NCI-H446 (cell line): ENCODE data around the gene NOTCH4.
A peak's percentile ranks its signal among the peaks of the same experiment; 100 is the strongest.

Source experiments
- DNase-seq, 2 experiments: peaks; one replicate each; lab custom pipeline; 2025; lab: John Stamatoyannopoulos, UW

NOTCH4 gene

GRCh38 chr6:32163559-32164258, 60.2 kb downstream of the NOTCH4 start:
- no peak for DNase-seq

DNA sequence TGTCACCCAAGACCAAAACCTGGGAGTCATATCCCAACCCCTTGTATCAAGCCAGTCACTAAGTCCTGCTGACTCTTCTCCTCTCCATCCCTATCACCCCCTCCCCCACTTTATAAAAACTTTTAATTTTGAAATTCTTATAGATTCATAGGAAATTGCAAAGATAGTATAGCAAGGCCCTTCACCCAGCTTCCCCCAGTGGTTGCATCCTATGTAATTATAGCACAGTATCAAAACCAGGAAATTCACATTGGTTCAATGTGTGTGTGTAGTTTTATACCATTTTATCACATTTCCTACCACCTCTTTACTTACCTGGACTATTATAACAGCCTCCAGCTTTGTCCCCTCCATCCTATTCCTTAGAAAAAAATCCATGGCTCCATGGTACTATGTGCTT, 65.8 kb downstream of the NOTCH4 start:
- DNase-seq: no peak

DNA sequence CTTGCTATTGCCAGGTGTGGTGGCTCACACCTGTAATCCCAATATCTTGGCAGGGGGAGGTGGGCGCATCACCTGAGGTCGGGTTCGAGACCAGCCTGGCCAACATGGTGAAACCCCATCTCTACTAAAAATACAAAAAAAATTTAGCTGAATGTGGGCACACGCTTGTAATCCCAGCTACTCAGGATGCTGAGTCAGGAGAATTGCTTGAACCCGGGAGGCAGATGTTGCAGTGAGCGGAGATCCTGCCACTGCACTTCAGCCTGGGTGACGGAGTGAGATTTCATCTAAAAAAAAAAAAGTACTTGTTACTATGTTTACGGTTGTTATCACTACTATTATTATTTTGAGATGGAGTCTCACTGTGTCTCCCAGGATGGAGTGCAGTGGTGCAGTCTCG, 67.0 kb downstream of the NOTCH4 start:
- DNase-seq: no peak

- peak in 1 of 2 experiments; percentile 36 for DNase-seq
Measured at GRCh38 chr6:32154514-32155161, 69.2 kb downstream of the NOTCH4 start.

- peak; percentile 86 to 88 for DNase-seq
Measured at GRCh38 chr6:32153564-32154513, 70.0 kb downstream of the NOTCH4 start, which contains the start of gene PPT2. Gene PPT2, plus strand, starts transcription at chr6:32154141. Its CDS starts 454 bp downstream, at chr6:32154595.

DNA sequence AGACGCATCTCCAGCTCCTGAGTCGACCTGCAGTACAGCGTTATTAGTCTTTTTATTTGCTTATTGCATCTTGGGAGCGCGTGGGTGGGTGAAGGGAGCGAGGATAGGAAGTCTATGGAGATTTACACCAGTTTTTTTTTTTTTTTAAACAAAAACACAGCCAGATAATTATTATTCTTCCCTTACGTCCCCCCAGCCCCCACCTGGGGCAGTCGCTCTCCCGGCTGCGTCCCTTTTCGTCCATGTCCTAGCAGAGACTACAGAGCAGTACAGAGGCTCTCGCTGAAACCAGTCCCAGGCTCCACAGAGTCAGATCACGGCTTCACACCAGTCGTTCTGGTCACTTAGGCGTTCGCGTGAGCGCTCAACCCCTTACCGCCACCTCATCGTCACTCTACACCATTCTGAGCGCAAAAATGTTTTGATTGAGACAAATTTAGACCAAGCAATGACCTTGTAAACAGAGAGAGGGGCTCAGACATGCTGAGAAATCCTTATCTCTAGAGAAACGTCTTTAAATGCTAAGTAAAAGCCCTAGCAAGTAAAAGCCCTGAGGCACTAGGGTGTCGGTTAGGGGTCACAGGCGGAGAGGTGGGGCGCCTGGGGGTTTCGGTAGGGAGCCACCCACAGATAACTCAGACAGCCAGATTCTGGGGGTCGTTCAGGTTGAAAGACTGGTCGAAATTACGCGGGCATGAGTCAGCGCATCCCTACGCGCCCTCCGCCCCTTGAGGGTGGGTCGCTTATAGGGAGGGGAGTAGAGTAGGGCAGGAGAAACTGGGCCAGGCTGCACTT, 70.9 kb downstream of the NOTCH4 start:
- no peak for DNase-seq

DNA sequence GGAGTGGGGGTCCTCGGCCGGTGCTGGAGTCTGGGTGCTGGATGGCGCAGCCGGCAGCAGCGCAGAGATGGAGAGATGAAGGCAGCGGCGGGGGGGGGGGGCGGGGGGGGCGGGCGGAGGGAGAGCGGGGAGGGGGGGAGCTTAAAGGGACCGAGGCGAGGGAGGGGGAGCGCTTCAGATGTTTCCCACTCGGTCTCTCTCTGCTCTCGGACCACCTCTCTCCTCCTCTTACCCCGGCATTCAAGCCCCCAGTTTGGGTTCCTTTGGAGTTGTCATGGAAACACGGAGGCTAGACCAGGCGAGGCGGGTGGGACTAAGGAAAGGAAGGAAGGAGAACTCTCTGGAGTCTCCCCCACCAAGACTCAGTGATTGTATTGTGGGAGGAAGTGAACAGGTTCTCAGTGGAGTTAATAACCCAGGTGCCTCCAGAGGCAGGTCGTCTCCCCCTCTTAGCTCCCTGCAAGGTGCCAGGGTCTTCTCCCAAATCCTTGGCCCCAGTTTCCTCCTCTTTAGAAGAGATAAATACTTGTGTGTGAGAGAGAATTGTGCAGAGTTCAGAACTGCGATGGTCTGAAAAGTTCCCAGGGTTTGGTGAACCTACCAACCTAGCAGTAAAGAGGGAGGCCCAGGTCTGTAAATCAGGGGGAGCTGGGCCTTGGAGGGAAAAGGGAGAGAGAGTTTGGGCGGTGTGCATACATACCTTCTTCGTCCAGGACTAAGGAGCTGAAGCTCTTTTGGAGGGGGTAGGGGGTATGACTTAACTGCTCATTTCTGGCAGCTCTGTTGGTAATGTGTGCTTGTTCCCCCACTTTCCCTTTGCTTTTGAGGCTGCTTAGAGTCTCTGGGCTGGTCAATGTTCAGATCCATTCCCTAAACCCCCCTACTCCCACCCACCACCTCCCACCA, 71.8 kb downstream of the NOTCH4 start, which contains the start of gene PRRT1:
Gene PRRT1 (minus strand): TSS at position 77 of the 906 bp plus-strand sequence. CDS start 112 bp downstream, outside the sequence.
- no peak for DNase-seq

- DNase-seq: peak; percentile 53 to 61
Measured at GRCh38 chr6:32151181-32151862, 72.5 kb downstream of the NOTCH4 start.

DNA sequence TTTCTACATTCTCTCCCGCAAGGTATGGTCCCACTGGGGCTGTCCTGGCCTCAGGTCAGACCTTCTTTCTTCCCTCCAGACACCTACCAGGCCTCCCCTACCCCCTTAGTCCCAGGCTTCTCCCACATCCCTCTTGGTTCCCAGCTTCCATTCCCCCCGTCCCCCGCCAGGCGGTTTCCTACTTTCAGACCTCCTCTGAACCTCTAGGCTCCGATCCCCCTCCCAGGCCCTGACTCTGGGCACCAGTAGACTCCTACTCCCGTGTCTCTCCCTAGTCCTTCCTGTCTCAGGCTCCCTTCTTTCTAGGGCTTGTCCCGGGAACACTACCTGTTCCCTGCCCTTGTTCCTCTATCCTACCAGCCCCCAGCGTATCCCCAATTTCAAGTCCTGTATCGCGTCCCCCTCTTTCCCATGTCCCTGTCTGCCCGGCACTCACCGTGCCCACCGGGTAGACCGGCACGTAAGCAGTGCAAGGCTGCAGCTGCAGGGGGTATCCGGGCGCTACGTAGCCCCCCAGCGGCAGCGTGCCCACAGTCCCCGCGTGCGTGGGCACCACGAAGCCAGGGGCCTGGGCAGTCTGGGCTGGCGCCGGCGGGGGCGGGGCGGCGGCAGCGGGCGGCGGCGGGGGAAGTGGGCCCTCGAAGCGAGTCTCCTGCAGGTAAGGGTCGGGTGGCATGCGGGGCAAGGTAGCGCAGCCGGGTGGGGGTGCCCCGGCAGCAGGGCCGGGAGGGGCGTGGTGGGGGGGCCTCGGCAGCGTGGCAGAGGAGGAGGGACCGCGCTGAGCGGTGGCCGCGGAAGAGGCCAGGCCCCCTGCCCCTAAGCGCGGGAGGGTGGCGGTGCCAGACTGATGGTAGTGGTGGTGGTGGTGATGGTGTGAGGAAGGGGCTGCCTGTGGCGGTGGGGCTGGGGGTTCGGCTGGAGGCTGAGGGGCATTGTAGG, 73.7 kb downstream of the NOTCH4 start:
- no peak for DNase-seq

DNA sequence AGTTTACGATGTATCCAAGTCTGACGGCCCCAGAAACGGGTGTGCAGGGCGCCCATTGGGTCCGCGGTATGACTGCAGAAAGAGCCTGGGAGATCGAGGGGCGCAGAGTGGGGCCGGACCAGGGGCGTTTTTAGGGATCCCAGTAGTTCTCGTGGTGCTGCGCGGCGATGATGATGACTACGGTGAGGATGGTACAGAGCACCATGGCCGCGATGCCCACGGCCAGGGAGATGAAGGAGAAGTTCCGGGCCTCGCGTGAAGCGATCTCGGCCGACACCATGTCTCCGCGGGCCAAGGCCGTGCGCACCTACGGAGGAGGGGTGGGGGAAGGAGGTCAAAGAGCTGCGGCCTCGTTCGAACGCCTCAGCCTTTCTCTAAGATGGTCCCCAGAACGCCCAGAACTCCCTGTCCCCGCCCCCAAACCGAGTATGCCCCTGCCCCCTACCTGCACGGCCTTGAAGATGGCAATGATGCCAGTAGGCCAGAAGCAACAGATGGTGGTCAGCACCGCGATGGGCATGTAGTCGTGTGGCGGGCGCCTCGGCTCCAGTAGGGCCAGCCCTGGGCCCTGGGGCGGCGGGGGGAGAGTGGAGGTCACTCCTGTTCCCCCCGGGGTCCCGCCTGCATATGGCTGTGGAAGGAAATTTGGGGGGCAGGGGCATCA, 74.6 kb downstream of the NOTCH4 start:
- DNase-seq: no peak

DNA sequence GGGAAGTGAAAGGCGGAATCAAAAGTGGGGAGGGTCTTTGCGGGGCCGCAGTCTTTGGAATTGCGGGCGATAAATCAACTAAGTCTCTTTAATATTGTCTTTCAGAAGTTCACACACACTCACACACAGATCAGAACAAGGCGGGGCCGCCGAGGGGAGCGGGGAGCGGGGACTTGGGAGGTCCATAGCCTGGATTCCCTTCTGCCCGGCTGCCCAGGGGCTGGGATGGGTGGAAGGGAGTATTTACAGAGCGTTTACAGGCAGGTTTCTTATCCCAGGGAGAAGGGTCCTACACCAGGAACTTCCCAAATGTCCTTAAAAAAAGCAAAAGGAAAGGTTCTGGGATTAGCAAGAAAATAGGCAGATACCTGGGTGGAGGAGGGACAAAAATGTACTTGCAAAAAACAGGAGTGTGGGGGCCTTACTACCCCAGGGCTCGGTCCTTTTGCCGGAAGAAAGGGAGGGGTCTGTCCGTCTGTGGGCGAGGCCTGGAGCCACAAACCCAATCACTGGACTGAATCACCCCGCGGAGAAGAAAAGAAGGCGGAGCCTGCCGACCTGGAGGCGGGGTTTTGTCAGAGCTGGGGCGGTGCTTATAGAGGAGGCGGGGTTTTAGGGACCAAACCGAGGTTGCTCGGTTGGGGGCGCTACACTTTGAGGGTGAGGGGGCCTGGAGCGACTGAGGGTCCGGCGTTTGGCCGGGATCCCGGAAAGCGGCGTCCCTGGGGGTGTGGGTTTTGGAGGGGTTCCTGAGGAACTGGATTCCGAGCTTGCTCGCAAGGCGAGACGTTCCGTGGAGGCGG, 75.4 kb downstream of the NOTCH4 start:
- DNase-seq: no peak

- DNase-seq: no peak
Measured at GRCh38 chr6:32147401-32148132, 76.3 kb downstream of the NOTCH4 start.

DNA sequence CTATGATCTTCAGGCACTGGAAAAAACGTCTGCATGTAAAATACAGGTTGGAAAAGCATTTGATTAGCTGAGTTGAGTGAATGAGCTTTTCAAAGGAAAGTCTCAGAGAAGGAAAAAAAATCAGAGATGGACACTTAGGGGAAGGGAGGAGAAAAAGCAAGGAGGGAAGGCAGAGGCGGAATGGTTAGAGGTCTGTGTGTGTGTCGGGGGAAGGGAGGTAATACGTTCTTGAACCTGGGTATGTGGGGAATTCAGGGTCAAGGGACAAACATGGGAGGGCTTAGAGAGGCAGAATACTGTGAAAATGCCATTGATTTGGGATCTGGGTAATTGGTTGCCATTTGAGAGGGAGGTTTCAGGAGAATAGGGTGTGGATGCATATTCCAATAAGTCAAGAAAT, 77.2 kb downstream of the NOTCH4 start:
- DNase-seq: no peak

- no peak for DNase-seq
Measured at GRCh38 chr6:32146287-32146686, 77.6 kb downstream of the NOTCH4 start.
